ENCODE data around the gene PRELP.

DNA sequence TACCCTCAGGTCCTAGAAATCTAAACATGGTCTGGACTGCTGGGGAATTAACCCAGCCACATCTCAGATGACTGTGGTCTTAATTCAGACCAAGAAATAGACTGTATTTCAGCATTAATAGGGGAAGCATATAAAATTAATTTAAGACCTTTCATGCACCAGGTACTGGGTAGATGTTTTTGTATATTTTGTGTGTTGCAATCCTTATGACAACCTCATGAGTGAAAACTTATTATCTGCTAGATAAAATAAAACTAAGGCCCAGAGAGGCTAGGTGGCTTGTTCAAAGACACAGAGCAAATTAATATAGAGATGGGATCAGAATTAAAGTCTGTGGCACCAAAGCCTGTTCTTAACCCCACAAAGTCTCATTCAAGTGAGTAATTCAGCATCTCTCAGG is 58.4 kb downstream of the PRELP start:
- TF ChIP-seq, protein P1, sequence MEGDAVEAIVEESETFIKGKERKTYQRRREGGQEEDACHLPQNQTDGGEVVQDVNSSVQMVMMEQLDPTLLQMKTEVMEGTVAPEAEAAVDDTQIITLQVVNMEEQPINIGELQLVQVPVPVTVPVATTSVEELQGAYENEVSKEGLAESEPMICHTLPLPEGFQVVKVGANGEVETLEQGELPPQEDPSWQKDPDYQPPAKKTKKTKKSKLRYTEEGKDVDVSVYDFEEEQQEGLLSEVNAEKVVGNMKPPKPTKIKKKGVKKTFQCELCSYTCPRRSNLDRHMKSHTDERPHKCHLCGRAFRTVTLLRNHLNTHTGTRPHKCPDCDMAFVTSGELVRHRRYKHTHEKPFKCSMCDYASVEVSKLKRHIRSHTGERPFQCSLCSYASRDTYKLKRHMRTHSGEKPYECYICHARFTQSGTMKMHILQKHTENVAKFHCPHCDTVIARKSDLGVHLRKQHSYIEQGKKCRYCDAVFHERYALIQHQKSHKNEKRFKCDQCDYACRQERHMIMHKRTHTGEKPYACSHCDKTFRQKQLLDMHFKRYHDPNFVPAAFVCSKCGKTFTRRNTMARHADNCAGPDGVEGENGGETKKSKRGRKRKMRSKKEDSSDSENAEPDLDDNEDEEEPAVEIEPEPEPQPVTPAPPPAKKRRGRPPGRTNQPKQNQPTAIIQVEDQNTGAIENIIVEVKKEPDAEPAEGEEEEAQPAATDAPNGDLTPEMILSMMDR (IDR thresholded peaks at IDR 0.05): no peak
- TF ChIP-seq POLR2A (IDR thresholded peaks at IDR 0.05): no peak
